ENCODE measurements around the gene CEACAM19. TPM values are rescaled to one million over a fixed set of nuclear protein-coding genes. Genes with fewer than 3 reads are reported as not detected.
A peak's percentile ranks its signal among the peaks of the same experiment; 100 is the strongest.

The CEACAM19 gene
- total RNA-seq, 1 donor from 2014 or later: not detected

GRCh38 chr19:44686896-44687295, 15.6 kb downstream of the CEACAM19 start:
- no peak for ATAC-seq (ENCODE audit: low read depth)
- CTCF ChIA-PET: no interaction called here
- DNase-seq: no peak
- Mint-ChIP-seq H3K27me3 (peaks cover 9% of the 10 kb centered on the region), H3K36me3 (ENCODE audit: low read depth) (no peaks in the 10 kb centered on the region), H3K27ac (no peak overlapping the region), H3K9me3 (peaks cover 2% of the 10 kb centered on the region), H3K4me1 (peaks cover 38% of the 10 kb centered on the region), H3K4me3 (no peak overlapping the region)
- no peak for TF ChIP-seq CTCF (IDR thresholded peaks at IDR 0.05)
- intact Hi-C loops (cut with micrococcal nuclease): no loop called here
- POLR2A ChIA-PET: no interaction called here

- intact Hi-C loops (cut with micrococcal nuclease): no loop called here
- H3K4me3 Mint-ChIP-seq: no peak overlapping the region
- peaks cover 9% of the 10 kb centered on the region for H3K27me3 Mint-ChIP-seq
- H3K9me3 Mint-ChIP-seq: peaks cover 2% of the 10 kb centered on the region
- TF ChIP-seq CTCF (IDR thresholded peaks at IDR 0.05): no peak
- ChIA-PET CTCF (interaction anchor here (2.9 to 4.9 kb wide), 2 partner anchors 35 to 83 kb away, joined by 25 to 57 read pairs; no protein-coding TSS in a partner anchor), POLR2A (no interaction called here)
- H3K36me3 Mint-ChIP-seq (ENCODE audit: low read depth): no peaks in the 10 kb centered on the region
- DNase-seq (no peak), ATAC-seq (ENCODE audit: low read depth) (no peak)
- peaks cover 47% of the 10 kb centered on the region for H3K4me1 Mint-ChIP-seq
- no peak overlapping the region for H3K27ac Mint-ChIP-seq
Measured at GRCh38 chr19:44687888-44688287, 16.6 kb downstream of the CEACAM19 start.

GRCh38 chr19:44689290-44690130, 18.2 kb downstream of the CEACAM19 start:
- POLR2A ChIA-PET: interaction anchor here (0.6 to 2.4 kb wide), 7 partner anchors 34 to 497 kb away, joined by 3 to 18 read pairs (median 3); no protein-coding TSS in a partner anchor
- H3K27me3 Mint-ChIP-seq: peaks cover 10% of the 10 kb centered on the region
- CTCF ChIA-PET: interaction anchor here (0.8 to 4.9 kb wide), 9 partner anchors 33 to 203 kb away, joined by 3 to 57 read pairs (median 4); partner anchors contain the start of gene NECTIN2
- TF ChIP-seq CTCF (IDR thresholded peaks at IDR 0.05): no peak
- H3K27ac Mint-ChIP-seq: no peak overlapping the region
- peaks cover 2% of the 10 kb centered on the region for H3K9me3 Mint-ChIP-seq
- no peak overlapping the region for H3K4me3 Mint-ChIP-seq
- ATAC-seq (ENCODE audit: low read depth) (peak; percentile 51), DNase-seq (peak; percentile 73)
- no peaks in the 10 kb centered on the region for H3K36me3 Mint-ChIP-seq (ENCODE audit: low read depth)
- intact Hi-C loops (cut with micrococcal nuclease): loop anchor here (1.0 kb wide), 6 partner anchors 35 to 498 kb away; no protein-coding TSS in a partner anchor
- peaks cover 51% of the 10 kb centered on the region for H3K4me1 Mint-ChIP-seq

- Mint-ChIP-seq H3K9me3 (peaks cover under 1% of the 10 kb centered on the region), H3K27me3 (peaks cover 7% of the 10 kb centered on the region), H3K4me1 (peaks cover 47% of the 10 kb centered on the region), H3K27ac (no peak overlapping the region), H3K36me3 (ENCODE audit: low read depth) (no peaks in the 10 kb centered on the region), H3K4me3 (no peak overlapping the region)
- ChIA-PET POLR2A (interaction anchor here (0.6 to 2.4 kb wide), 6 partner anchors 34 to 497 kb away, joined by 3 to 18 read pairs (median 6); no protein-coding TSS in a partner anchor), CTCF (interaction anchor here (1.1 to 4.9 kb wide), 5 partner anchors 33 to 154 kb away, joined by 3 to 57 read pairs (median 6); no protein-coding TSS in a partner anchor)
- TF ChIP-seq CTCF (IDR thresholded peaks at IDR 0.05): no peak
- DNase-seq: no peak
- intact Hi-C loops (cut with micrococcal nuclease): no loop called here
- ATAC-seq (ENCODE audit: low read depth): no peak
Measured at GRCh38 chr19:44690131-44690440, 18.8 kb downstream of the CEACAM19 start.

- H3K9me3 Mint-ChIP-seq: no peaks in the 10 kb centered on the region
- DNase-seq: no peak
- H3K4me3 Mint-ChIP-seq: peak overlapping the region; percentile 73
Measured at GRCh38 chr19:44692379-44692721, 21.1 kb downstream of the CEACAM19 start.

More at GRCh38 chr19:44692379-44692721, 21.1 kb downstream of the CEACAM19 start:
- H3K27me3 Mint-ChIP-seq: peaks cover 13% of the 10 kb centered on the region
- peaks cover 31% of the 10 kb centered on the region for H3K4me1 Mint-ChIP-seq
- no peaks in the 10 kb centered on the region for H3K36me3 Mint-ChIP-seq (ENCODE audit: low read depth)
- ChIA-PET POLR2A (interaction anchor here (0.9 to 2.3 kb wide), 2 partner anchors 32 to 198 kb away, joined by 3 to 9 read pairs; partner anchors contain the start of gene TOMM40), CTCF (interaction anchor here (3.2 to 4.9 kb wide), 2 partner anchors 30 to 79 kb away, joined by 16 to 57 read pairs; no protein-coding TSS in a partner anchor)
- peak overlapping the region; percentile 88 for H3K27ac Mint-ChIP-seq
- TF ChIP-seq CTCF (IDR thresholded peaks at IDR 0.05): no peak
- intact Hi-C loops (cut with micrococcal nuclease): loop anchor here (1.0 to 2.0 kb wide), 2 partner anchors 38 to 153 kb away; no protein-coding TSS in a partner anchor
- peak; percentile 8 for ATAC-seq (ENCODE audit: low read depth)
